Activated CD4-positive, alpha-beta T cell treated with anti-CD3 and anti-CD28 coated beads for 1 hour (primary cell): ENCODE data around the gene TMEM132D.

ENCODE experiments used
- DNase-seq: peaks from one replicate; pipeline ENCODE4 v3.0.0-alpha.2; 2020

The TMEM132D gene

DNA sequence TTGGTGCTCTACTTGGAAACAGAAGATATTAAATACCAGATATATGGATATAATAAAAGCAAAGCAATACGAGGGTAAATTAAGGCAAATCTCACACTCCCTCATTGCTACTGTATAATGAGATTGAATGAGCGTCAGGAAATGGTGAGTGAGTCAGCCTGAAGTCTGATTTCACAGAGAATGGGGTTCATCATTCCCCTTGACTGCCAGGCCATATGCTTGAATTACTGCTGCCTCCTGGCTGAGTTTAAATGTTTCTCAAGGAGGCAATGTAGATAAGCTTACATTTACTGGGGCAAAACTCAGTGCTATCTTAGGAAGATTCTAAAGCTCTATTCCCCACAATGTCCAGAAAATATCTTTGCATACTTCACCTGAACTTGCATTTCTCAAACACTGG lies 380.2 kb downstream of the TMEM132D start:
- no peak for DNase-seq

DNA sequence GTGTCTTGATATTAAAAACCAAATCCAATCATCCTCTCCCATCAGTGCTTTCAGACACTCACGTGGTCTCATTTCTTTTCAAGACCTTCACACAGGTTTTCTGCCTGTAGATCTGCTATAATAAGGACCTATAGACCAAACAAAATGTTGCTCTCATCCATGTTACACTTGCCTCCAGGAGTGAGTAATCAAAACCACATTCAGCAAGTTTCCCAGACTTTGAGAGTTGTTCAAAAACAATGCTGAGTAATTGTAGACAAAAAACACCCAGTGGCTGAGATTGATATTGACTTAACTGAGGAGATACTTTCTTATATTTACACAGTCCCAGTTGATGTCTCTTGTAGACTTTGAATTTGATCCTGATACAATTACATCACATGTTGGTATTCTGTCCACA lies 383.1 kb downstream of the TMEM132D start:
- DNase-seq: no peak

DNA sequence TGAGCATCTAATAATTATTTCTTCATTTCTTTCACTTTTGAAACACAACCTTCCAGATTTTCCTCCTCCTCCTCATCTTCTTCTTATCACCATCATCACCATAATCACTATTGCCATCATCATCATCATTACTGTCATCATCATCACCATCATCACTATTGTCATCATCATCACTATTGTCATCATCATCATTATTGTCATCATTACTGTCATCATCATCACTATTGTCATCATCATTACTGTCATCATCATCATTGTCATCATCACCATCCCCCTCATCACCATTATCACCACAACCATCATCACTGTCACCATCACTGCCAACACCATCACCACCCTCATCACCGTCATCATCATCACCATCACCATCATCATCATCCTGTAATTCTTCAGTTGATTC lies 400.0 kb downstream of the TMEM132D start:
- no peak for DNase-seq

DNA sequence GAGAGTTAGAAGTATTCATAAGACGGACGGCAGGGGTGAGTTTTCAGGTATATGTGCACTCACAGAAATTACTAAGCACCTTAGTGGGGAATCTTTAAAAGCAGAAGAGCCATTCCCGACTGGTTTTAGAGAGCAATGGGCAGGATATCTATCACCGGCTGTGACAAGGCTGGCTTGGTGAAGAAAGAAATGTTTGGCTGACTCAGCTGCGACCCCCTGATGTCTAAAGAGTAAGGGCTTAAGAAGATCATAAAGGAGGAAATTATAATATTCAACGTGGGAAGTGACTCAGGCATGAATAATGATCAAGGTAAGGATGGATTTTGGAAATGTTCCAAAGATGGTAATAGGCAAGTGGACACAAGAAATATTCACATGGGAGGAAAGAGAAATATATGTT lies 407.6 kb downstream of the TMEM132D start:
- DNase-seq: no peak

DNA sequence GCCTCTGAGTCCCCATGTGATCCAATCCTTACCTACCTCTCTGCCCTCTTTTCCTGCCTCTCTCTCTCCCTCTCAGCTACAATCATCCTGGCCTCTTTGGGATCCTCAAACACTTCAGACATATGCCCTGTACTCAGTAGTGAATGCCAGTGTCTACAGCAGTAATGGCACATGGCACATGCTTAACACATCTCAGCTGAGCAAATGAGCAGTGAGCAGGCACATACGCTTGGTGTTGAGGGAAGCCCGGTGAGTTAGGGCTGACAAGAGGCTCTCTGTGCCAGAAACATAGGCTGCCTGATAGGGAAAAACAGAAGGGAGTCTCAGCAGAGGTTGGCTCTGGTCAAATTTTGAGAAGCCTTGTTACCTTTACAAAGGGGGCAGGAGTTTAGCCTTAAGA lies 409.1 kb downstream of the TMEM132D start:
- DNase-seq: no peak

DNA sequence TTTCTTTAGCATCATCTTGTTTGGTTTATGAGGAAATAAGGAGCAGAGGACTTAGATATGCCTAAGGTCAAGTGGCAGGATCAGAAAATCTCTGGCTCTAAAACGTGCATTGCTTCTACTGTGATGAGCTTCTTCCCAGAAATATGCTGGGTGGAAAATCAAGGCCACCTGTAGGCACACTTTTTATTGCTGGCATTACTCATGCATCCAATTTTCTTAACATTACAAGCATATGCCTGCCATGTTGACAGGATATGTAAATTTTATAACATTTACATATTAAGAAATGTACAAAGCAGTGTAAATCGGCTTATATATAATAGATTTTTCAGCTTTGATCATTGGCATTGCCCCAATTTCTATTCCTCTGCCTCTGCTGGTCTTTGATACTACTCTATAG lies 409.6 kb downstream of the TMEM132D start:
- DNase-seq: no peak

DNA sequence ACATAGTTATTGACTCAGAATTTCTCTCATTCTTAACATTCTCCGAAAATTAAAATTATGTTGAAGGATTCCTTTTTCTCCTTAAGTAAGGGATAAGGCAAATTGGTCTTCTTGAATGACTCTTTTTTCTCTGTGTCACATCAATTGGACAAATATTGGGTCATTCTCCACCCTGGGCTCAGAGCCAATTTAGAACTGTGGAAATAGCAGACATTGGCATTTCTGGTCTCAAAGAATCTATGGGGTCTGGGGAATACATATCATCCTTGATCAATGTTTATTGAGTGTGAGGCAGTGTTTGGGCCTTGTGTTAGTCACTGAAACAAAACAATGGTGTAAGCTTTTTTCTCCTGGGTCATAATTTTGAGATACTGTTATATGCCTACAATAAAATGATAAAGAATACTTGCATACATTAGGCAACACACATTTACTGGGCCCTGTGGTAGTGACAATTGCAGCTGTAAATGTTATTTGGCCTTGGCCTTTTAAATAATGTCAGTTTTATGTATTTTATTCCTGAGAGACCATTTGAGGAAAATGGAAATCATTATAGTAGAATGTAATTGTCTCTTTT lies 414.6 kb downstream of the TMEM132D start:
- no peak for DNase-seq

DNA sequence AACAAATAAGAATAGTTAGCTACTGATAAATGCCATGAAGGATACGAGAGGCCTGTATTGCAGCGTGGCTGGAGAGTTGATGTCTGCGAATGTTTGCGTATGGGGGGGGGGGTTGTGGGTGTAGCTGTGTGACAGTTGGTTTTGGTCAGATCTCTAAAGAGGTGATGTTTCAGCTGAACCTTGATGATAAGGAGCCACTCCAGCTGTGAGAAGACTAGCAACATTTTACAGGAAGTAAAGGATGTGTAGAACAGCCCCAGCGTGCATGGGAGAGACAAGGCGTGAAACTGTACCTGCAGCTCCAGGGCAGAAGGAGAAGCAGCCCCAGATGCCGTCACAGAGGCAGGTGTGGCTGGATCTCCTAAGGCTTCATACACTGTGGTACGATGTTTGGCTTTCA lies 416.9 kb downstream of the TMEM132D start:
- no peak for DNase-seq

DNA sequence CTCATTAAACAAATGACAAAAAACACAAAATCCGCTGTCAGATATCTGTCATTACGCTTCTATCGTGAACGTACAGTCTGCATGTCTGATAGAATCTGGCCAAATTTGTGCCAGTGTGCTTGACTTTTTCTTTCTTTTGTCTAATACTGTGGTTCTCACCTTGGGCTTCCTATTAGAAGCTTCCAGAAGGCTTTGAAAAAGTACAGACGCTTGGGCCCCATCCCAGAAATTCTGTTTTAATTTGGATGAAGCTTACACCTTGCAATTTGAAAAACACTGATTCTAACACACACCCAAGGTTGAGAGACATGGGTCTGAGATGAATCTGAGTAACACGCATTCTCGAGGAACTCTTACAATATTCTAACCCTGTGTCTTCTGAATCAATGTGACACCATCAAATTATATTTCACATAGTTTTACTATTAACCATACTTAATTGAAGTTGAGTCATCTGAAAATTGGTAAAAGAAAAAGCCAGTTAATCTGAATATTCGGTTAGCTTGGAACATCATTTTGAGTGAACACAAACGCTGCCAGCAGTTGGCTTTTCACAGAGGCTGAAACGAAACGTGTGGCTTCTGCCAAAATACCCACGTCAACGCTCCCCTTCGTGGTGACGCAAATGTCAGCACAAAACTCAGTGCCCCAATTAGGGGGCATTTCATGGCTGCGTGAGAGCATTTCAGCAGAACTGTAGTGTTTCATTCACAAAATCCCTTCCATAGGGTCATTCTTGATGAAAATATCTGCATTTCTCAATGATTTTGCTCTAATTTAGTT lies 420.5 kb downstream of the TMEM132D start:
- DNase-seq: no peak

DNA sequence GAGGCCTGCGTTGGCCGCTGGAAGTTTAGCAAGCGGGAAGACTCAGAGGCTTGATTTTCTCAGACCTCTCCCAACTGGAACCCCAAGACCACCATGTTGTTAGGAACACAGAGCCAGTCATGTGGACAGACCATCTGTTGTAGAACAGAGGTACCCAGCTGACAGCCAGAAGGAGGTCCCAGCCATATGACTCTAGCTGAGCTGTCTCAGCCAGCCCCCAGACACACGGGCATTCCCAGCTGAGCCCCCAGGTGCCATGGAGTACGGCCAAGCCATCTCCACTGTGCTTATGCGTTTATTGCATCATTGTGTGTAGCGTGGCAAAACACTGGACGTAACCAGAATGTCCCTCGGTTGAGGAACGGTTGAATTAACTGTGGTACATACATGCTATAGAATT lies 421.9 kb downstream of the TMEM132D start:
- DNase-seq: no peak

DNA sequence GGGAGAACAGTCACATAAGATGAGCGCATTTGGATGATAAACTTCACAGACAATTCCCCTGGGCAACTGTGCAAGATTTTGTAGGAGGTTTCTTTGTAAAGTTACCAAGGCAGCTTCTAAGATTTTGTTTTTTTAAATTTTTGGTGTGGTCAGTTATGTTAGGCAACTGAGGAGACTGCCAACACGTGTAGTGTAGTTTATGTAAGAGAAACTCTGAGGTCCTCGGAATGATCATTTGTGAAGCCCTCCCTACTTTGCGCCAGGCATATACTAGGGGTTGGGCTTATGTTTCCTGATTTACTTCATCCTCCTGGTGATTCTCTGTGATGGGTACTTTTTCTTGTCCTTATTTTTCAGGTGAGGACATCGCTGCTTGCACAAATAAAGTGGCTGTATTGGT lies 433.6 kb downstream of the TMEM132D start:
- no peak for DNase-seq

DNA sequence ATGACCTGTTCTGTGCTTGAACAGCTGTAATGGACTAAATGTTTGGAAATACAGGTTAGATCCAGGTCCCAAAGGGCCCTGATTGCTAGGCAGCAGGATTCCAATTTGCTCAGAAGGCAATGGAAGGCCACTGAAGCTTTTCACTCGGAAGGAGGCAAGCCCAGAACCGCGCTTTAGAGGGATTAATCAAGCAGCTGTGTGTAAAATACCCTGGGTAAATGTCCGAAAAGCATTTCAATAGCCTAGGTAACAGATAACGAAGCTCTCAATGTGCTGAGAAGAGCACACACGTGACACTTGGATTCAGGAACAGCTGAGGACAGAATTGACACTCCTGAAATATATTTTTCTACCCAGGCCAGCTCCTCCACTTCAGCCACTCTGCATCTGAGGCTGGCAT lies 436.1 kb downstream of the TMEM132D start:
- no peak for DNase-seq

DNA sequence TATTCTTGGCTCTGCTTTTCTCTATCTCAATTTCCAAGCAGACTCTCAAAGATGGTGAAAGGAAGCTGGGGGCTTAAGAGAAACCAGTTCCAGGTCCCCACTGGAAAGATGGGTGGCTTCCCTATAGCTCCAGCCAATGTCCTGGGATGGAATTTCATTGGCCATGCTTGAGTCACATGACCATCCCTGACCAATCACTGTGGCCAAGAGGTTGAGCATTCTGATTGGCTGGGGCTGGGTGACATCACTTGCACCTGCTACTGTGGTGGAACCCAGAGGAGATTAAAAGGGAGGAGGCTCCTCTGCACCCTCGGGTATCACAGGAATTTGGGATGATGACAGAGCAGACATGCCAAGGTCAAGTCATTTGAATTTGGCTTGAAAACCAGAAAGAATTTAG lies 436.5 kb downstream of the TMEM132D start:
- no peak for DNase-seq

DNA sequence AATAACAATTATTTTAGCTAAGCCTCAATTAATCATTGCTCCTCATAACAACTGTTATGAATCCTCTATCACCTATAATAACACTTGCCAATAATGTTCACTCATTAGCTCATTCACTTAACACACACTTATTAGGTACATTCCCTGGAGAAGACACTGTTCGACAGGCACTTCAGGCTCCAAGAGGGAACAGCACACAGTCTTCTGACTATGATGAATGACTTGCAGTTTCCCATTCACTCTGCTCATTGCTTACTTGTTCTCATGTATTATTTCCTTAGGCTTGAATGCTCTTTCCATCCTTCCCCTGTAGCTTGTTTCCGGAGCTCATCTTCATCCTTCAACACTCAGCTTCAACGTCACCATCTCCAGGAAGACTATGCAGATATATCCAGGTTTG lies 437.3 kb downstream of the TMEM132D start:
- no peak for DNase-seq

DNA sequence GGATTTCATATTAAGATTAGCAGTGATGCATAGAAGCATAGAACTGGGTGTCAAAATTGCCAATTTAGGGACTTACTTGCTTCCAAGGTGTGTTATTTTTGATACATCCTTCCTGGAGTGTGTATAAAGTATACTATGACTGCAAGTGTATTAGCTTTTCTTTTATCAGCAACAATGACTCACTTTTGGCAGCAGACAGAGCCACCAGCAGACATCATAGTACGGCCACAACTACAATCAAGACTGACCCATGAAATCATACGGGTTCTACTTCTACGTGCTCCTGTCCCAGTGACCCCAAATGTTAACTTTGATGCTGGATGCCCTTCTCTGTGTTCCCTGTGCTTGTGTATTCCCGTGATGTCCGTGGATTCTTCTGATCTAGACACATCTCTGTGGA lies 443.9 kb downstream of the TMEM132D start:
- no peak for DNase-seq

DNA sequence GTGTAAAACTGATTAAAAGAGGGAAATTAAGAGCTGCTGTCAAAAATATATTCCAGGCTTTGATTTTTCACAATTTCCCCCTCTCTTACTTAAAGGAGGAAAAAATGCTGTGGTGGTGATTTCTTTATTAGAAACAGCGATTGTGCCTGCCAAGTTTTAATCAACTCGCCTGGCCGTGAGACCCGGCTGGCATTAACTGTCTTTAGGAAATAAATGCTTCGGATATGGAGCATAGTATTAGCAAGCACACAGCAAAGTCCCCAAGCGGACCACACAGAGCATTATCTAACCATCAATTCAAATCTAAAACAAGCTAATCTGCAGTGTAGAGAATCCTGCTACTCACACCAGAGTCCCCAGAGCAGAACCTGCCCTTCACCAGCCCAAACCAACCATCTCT lies 457.1 kb downstream of the TMEM132D start:
- DNase-seq: no peak

DNA sequence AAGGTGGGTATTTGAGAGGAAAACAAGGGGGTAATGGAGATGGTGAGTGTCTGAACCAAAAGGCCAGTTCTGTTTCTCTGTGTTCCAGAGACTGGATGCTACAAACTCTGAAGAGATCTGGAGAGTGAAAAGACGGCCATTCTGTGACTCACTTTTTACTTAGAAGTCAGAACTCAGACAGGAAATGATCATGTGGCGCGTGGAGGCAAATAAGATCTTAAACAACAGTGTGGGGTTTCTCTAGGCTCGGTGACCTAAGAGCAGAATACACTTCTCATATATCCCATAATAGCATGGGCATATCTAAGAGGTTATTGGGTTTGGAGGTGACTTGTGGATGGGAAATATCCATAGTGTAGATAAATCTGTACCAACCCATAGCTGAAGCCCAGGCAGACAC lies 463.5 kb downstream of the TMEM132D start:
- no peak for DNase-seq

DNA sequence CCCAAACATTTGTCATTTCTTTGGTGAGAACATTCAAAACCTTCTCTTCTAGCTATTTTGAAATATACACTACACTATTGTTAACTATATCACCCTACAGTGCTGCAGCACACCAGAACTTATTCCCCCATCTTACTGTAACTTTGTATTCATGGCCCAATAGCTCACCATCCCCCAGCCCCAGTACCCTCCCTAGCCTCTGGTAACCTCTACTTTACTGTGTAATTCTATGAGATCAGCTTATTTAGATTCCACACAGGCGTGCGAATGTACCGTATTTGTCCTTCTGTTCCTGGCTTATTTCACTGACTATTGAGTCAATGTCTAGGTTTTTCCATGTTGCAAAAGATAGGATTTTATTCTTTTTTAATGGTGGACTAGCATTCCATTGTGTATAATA lies 469.0 kb downstream of the TMEM132D start:
- no peak for DNase-seq

DNA sequence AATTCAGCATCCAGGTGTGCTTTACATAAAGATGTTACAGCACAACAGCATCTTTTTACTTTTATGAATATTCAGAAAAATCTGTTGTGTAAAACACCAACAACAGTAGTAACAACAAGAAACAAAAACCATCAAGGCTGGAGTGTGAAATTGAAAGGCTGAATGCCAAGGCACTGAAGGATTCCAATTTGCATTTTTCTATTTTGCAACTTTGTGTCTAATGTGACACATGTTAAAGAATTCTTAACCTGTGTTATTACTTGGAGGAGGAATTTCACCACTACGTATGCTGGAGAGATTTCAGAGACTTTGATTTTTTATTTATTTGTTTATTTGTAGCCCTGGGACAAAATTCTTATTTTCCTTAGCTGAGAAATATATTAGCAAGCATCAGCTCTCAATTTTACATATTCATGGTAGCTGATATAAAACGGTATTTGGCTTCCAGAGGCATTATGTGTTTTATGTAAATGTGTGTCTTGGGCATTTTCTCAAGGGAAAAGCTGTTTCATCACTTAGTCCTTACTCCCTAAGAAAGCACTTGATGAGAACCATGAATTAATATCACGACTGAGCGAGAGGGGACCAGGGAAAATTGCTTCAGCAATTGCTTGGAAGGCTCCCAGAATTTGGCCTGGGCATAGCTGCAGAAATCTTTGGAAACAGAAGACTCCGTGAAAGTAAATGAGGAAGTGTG lies 475.4 kb downstream of the TMEM132D start:
- DNase-seq: no peak

DNA sequence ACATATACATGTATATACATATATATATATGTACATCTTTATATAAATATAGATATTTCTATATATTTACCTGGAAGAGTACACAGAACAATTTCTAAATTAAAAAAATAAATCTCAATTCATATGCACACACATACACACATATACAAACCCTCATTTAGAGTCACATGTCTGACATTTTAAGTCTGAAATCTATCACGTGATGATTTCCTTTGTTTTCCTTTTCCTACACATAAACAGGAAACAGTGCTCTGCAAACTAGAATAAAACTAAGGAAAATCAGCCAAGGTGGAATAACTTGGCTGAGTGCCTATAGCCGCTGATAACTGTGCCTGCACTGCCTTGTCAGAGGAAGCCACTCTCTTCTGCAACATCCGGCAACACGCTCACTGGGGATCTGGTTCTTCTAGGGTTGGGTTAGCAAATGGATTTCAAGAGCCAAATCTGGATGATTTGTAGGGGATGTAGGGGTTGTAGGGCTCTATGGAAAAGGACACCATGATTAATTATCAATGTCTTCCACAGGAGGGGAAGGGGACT lies 480.7 kb downstream of the TMEM132D start:
- no peak for DNase-seq

DNA sequence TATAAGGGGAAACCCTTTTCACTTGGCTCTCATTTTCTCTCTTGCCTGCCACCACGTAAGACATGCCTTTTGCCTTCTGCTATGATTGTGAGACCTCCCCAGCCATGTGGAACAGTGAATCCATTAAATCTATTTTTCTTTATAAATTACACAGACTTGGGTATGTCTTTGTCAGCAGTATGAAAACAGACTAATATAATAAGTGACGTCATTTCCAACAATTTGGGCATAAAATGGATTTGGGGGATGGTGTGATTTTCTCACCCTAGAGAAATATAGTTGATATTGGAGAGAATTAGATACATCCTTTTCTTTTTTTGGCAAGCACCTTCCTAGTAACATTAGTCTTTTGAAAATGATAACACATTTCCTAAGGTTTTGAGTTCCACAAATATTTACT lies 490.5 kb downstream of the TMEM132D start:
- no peak for DNase-seq

DNA sequence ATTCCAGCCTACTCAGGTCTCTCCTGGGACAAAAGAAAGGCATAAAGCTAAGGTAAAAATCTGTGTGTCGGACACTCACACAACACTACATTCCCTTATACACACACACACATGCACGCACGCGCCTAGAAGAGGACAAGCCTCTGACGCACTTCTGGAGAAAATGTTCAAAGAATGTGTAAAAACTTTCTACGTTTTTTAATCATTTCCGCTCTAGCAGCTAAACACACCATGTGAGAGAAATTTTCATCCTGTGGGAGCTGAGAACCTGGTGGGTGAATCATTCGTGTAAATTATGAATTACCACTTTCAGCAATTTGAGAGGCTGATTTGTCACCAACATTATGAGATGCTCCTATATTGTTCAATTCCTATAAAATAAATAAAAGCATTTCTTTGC lies 494.5 kb downstream of the TMEM132D start:
- DNase-seq: no peak

DNA sequence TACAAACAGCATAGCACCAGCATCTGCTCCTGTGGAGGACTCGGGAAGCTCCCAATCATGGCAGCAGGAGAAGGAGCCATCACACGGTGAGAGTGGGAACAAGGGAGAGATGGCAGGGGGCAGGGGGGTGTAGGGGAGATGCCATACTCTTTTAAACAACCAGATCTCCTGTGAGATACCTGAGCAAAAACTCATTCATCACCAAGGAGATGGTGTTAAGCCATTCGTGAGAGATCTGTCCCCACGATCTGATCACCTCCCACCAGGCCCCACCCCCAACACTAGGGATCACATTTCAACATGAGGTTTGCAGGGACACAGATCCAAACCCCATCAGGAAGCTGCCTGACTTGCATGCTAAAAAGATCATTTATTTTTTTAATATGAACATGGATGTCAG lies 499.3 kb downstream of the TMEM132D start:
- DNase-seq: no peak

DNA sequence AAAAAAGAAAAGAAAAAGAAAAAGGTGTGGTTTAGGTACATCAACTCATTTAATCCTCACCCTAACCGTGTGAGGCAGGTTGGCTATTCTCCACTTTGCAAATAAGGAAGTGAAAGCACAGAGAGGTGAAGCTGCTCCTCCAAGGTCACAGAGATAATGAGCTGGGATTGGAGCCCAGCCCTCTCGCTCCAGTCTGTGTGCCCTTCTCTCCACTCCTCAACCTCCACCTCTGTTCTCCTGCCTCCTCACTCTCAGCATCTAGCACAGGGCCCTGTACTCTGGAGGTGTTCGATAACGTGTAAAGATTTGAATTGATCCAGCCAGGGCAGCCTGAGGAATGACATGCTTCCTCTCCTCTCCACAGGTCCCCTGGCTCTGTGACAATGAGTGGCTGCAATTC lies 502.3 kb downstream of the TMEM132D start:
- DNase-seq: no peak
